Neural crest cell (in vitro differentiated cells): Measurements from ENCODE around the gene CAMK2D. TPM values are rescaled to one million over a fixed set of nuclear protein-coding genes. Genes with fewer than 3 reads are reported as not detected.

Source experiments
- DNase-seq: peaks from one replicate; pipeline ENCODE4 v3.0.0; 2021; ENCODE audit warnings: low read depth, mixed read lengths, low spot score
- H3K27ac Mint-ChIP-seq: one replicate; pipeline ENCODE4 v1.8.0; 2021; ENCODE audit warnings: mild to moderate bottlenecking, mixed read lengths; ENCODE audit not compliant: unreplicated experiment
- H3K27me3 Mint-ChIP-seq: 2 replicates; pipeline ENCODE4 v1.8.0; 2021; ENCODE audit warnings: low read depth, mild to moderate bottlenecking, mixed read lengths
- H3K36me3 Mint-ChIP-seq: 2 replicates; pipeline ENCODE4 v1.8.0; 2021; ENCODE audit warnings: low read depth, mild to moderate bottlenecking, mixed read lengths
- H3K4me1 Mint-ChIP-seq: 2 replicates; pipeline ENCODE4 v1.8.0; 2021; ENCODE audit warnings: mixed read lengths
- H3K4me3 Mint-ChIP-seq: one replicate; pipeline ENCODE4 v1.8.0; 2021; ENCODE audit warnings: mild to moderate bottlenecking, mixed read lengths
- H3K9me3 Mint-ChIP-seq: 2 replicates; pipeline ENCODE4 v1.8.0; 2021; ENCODE audit warnings: mixed read lengths
- CTCF ChIP-seq: fragments of 200-600 bp; sonication (generic); conservative IDR thresholded peaks from 2 replicates; pipeline ENCODE4 v1.5.0; 2021; ENCODE audit warnings: antibody characterized with exemption, mild to moderate bottlenecking
- total RNA-seq: library from RNA; stranded (reverse); gene quantifications from 2 replicates; pipeline ENCODE4 v1.2.1, GENCODE V29; 2021

The CAMK2D gene
- total RNA-seq, 1 donor from 2014 or later: 33.7 TPM

GRCh38 chr4:113773014-113773413 is 11.5 kb upstream of the CAMK2D start:
- no peaks in the 10 kb centered on the region for H3K4me1 Mint-ChIP-seq
- no peaks in the 10 kb centered on the region for H3K36me3 Mint-ChIP-seq
- DNase-seq: no peak
- no peak overlapping the region for H3K27ac Mint-ChIP-seq
- H3K4me3 Mint-ChIP-seq: no peak overlapping the region
- no peak for TF ChIP-seq CTCF
- H3K9me3 Mint-ChIP-seq: no peaks in the 10 kb centered on the region
- H3K27me3 Mint-ChIP-seq: no peaks in the 10 kb centered on the region

- no peak for TF ChIP-seq CTCF
- H3K4me1 Mint-ChIP-seq: no peaks in the 10 kb centered on the region
- H3K27ac Mint-ChIP-seq: no peak overlapping the region
- H3K36me3 Mint-ChIP-seq: no peaks in the 10 kb centered on the region
- no peaks in the 10 kb centered on the region for H3K27me3 Mint-ChIP-seq
- no peak for DNase-seq
- H3K9me3 Mint-ChIP-seq: no peaks in the 10 kb centered on the region
- H3K4me3 Mint-ChIP-seq: no peak overlapping the region
Observed at GRCh38 chr4:113772319-113772718, 10.8 kb upstream of the CAMK2D start.

GRCh38 chr4:113769744-113770143 is 8.2 kb upstream of the CAMK2D start:
- H3K27me3 Mint-ChIP-seq: no peaks in the 10 kb centered on the region
- TF ChIP-seq CTCF: no peak
- H3K27ac Mint-ChIP-seq: no peak overlapping the region
- H3K9me3 Mint-ChIP-seq: no peaks in the 10 kb centered on the region
- H3K4me3 Mint-ChIP-seq: no peak overlapping the region
- no peak for DNase-seq
- H3K36me3 Mint-ChIP-seq: no peaks in the 10 kb centered on the region
- H3K4me1 Mint-ChIP-seq: no peaks in the 10 kb centered on the region

- DNase-seq: no peak
- no peaks in the 10 kb centered on the region for H3K4me1 Mint-ChIP-seq
- no peaks in the 10 kb centered on the region for H3K9me3 Mint-ChIP-seq
- H3K27me3 Mint-ChIP-seq: no peaks in the 10 kb centered on the region
- no peak for TF ChIP-seq CTCF
- H3K36me3 Mint-ChIP-seq: no peaks in the 10 kb centered on the region
- H3K27ac Mint-ChIP-seq: no peak overlapping the region
- no peak overlapping the region for H3K4me3 Mint-ChIP-seq
Observed at GRCh38 chr4:113768952-113769351, 7.4 kb upstream of the CAMK2D start.

GRCh38 chr4:113766882-113767281 is 5.3 kb upstream of the CAMK2D start:
- peaks cover 11% of the 10 kb centered on the region for H3K4me1 Mint-ChIP-seq
- H3K36me3 Mint-ChIP-seq: no peaks in the 10 kb centered on the region
- no peak overlapping the region for H3K4me3 Mint-ChIP-seq
- H3K27ac Mint-ChIP-seq: no peak overlapping the region
- H3K9me3 Mint-ChIP-seq: no peaks in the 10 kb centered on the region
- no peak for DNase-seq
- no peaks in the 10 kb centered on the region for H3K27me3 Mint-ChIP-seq
- no peak for TF ChIP-seq CTCF
